ENCODE results near the gene GPR160.
"Not testable (repeated sequence)": the region's sequence is repeated elsewhere in the genome, so short reads cannot be mapped to it uniquely, and the experiment has no call there.

GPR160 gene

GRCh38 chr3:170076715-170077238, 39.0 kb downstream of the GPR160 start:
- DNase-seq = peak; percentile 70

- DNase-seq = no peak
These were observed 39.6 kb downstream of the GPR160 start for GRCh38 chr3:170077361-170077760.

- no peak for DNase-seq
These were observed 41.0 kb downstream of the GPR160 start for GRCh38 chr3:170078620-170079281.

GRCh38 chr3:170079536-170080165, 41.9 kb downstream of the GPR160 start:
- DNase-seq = no peak

GRCh38 chr3:170080605-170081004, 42.8 kb downstream of the GPR160 start:
- DNase-seq = no peak

- peak; percentile 41 for DNase-seq
These were observed 43.4 kb downstream of the GPR160 start for GRCh38 chr3:170081079-170081741.

- DNase-seq = no peak
These were observed 45.5 kb downstream of the GPR160 start for GRCh38 chr3:170083343-170083742.

- DNase-seq = no peak
These were observed 47.6 kb downstream of the GPR160 start for GRCh38 chr3:170085396-170085795.

GRCh38 chr3:170089862-170090600, 52.2 kb downstream of the GPR160 start:
- no peak for DNase-seq

GRCh38 chr3:170090601-170090981, 52.8 kb downstream of the GPR160 start:
- no peak for DNase-seq

- no peak for DNase-seq
These were observed 55.1 kb downstream of the GPR160 start for GRCh38 chr3:170092907-170093306.

- DNase-seq = no peak
These were observed 58.0 kb downstream of the GPR160 start for GRCh38 chr3:170095771-170096170.

- DNase-seq = no peak
These were observed 58.5 kb downstream of the GPR160 start for GRCh38 chr3:170096342-170096741.

GRCh38 chr3:170098753-170099152, 61.0 kb downstream of the GPR160 start:
- no peak for DNase-seq

- no peak for DNase-seq
These were observed 63.1 kb downstream of the GPR160 start for GRCh38 chr3:170100944-170101343.

- DNase-seq = no peak
These were observed 64.6 kb downstream of the GPR160 start for GRCh38 chr3:170102431-170102830.

GRCh38 chr3:170107941-170108340, 70.1 kb downstream of the GPR160 start:
- DNase-seq = no peak

- no peak for DNase-seq
These were observed 71.2 kb downstream of the GPR160 start for GRCh38 chr3:170108955-170109354.

- DNase-seq = no peak
These were observed 71.9 kb downstream of the GPR160 start for GRCh38 chr3:170109579-170110293.

GRCh38 chr3:170111147-170111771, 73.5 kb downstream of the GPR160 start:
- no peak for DNase-seq

- DNase-seq = not testable (repeated sequence)
These were observed 76.4 kb downstream of the GPR160 start for GRCh38 chr3:170114165-170114564.

GRCh38 chr3:170117134-170117533, 79.3 kb downstream of the GPR160 start:
- peak; percentile 16 for DNase-seq

All from EL (cell line).